IMR-90 (cell line): ENCODE data around the gene COL4A1.

Source experiments
- BHLHE40 ChIP-seq: fragments of 150-350 bp; IDR thresholded peaks from 2 replicates; pipeline ENCODE4 v1.6.1; 2016; ENCODE audit warnings: mild to moderate bottlenecking, low read depth, low read length
- CEBPB ChIP-seq: IDR thresholded peaks from 2 replicates; pipeline ENCODE4 v1.6.1; 2012; ENCODE audit warnings: low read depth, low read length, improper control_type of control experiment
- CHD1 ChIP-seq: IDR thresholded peaks from 2 replicates; pipeline ENCODE4 v1.6.1; 2012; ENCODE audit warnings: low read depth, low read length, improper control_type of control experiment
- MAZ ChIP-seq: IDR thresholded peaks from 2 replicates; pipeline ENCODE4 v1.6.1; 2012; ENCODE audit warnings: low read depth, mild to moderate bottlenecking, low read length, improper control_type of control experiment, moderate library complexity, borderline replicate concordance
- NFE2L2 ChIP-seq: fragments of 150-350 bp; IDR thresholded peaks from 2 replicates; pipeline ENCODE4 v1.6.1; 2016; ENCODE audit warnings: low read depth, mild to moderate bottlenecking, low read length
- POLR2A ChIP-seq: IDR thresholded peaks from 2 replicates; pipeline ENCODE4 v1.6.1; 2012; ENCODE audit warnings: mild to moderate bottlenecking, low read depth, low read length
- SMC3 ChIP-seq: fragments of 150-350 bp; IDR thresholded peaks from 2 replicates; pipeline ENCODE4 v1.6.1; 2016; ENCODE audit warnings: low read depth, mild to moderate bottlenecking, antibody characterized with exemption, low read length, moderate library complexity
- TF ChIP-seq, protein P1 (sequence below): conservative IDR thresholded peaks from 2 replicates; pipeline ENCODE4 v1.5.1; 2012; ENCODE audit warnings: mild to moderate bottlenecking, low read depth, low read length, improper control_type of control experiment

DNA sequence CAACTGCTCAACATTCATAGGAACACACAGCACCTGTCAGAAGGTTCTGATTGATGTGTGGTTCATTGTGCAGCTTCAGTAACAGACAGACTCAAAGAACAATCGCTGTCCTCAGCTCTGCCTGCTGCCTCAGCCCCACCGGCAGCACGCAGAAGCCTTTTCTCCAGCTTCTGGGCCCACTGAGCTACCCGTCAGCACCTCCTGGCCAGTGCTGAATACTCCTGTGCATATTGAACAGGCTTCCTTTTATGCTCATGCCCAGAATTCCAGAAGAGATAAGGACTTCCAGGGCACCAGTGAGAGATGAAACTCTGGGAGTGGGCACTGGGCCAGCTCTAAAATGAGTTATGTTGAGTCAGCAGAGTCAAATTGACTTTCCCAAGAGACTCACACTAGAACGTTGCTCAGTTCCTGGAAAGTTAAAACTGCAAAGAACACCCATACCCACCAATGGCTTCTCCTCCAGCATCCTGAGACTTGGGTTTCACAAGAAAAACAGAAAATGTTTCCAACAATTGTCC, 119.3 kb downstream of the COL4A1 start:
- TF ChIP-seq, protein P1, sequence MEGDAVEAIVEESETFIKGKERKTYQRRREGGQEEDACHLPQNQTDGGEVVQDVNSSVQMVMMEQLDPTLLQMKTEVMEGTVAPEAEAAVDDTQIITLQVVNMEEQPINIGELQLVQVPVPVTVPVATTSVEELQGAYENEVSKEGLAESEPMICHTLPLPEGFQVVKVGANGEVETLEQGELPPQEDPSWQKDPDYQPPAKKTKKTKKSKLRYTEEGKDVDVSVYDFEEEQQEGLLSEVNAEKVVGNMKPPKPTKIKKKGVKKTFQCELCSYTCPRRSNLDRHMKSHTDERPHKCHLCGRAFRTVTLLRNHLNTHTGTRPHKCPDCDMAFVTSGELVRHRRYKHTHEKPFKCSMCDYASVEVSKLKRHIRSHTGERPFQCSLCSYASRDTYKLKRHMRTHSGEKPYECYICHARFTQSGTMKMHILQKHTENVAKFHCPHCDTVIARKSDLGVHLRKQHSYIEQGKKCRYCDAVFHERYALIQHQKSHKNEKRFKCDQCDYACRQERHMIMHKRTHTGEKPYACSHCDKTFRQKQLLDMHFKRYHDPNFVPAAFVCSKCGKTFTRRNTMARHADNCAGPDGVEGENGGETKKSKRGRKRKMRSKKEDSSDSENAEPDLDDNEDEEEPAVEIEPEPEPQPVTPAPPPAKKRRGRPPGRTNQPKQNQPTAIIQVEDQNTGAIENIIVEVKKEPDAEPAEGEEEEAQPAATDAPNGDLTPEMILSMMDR, result no peak
- no peak for TF ChIP-seq POLR2A
- no peak for TF ChIP-seq CHD1
- no peak for TF ChIP-seq BHLHE40
- no peak for TF ChIP-seq NFE2L2
- no peak for TF ChIP-seq SMC3
- TF ChIP-seq MAZ, result no peak
- TF ChIP-seq CEBPB, result no peak
